NCI-H345 (cell line): ENCODE data around the gene OBP2A.
A peak's percentile ranks its signal among the peaks of the same experiment; 100 is the strongest.

ENCODE experiments used
- DNase-seq: peaks from one replicate; lab custom pipeline; 2025; lab: John Stamatoyannopoulos, UW

OBP2A gene

DNA sequence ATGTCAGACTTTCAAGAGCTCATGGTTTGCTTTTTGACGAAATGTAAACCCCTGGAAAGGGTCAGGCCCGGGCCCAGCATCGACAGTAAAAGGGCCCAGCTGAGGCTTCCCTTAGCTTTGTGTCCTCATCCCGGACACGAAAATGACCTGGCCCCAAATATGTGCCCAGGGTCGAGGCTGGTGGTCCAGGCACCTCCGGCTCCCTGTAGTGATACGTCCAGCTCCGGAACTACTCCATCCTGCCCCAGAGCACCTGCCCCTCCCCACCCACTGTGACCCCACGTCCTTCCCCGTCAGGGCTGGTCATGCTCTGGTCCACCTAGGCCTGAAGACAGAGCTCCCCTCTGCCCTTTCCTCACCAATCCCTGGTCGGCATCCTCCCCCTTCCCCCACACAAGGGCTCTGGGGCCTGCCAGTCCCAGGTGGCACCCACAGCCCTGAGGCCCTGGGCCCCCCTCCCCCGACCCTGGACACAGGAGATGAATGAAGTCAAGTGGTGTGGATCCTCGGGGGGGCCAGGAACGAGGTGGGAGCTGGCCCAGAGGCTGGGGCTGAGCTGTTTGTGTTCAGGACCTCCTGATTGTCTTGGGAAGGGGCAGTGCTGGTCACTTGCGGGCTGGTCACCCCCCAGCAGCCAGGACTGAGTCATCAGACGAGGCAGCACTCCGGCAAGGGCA, 6.2 kb downstream of the OBP2A start:
- DNase-seq = no peak

DNA sequence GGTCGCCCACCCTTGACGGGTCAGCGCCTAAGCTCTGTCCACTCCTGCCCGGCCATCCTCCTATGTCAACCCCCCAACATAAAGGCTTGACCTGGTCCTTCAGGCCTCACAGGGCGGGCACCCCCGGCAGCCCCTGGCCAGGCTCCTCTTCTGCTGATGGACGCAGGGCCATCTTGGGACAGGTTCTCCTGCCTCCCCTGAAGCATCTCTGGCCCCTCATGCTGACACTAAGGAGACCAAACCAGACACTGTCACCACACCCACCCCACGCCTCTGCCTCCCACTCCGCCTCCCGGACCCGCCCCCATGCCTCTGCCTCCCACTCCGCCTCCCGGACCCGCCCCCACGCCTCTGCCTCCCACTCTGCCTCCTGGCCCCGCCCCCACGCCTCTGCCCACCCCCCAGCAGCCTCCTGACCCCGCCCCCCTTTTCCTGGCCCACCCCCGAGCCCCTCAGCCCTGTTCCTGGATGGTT, 6.8 kb downstream of the OBP2A start:
- DNase-seq = no peak

DNA sequence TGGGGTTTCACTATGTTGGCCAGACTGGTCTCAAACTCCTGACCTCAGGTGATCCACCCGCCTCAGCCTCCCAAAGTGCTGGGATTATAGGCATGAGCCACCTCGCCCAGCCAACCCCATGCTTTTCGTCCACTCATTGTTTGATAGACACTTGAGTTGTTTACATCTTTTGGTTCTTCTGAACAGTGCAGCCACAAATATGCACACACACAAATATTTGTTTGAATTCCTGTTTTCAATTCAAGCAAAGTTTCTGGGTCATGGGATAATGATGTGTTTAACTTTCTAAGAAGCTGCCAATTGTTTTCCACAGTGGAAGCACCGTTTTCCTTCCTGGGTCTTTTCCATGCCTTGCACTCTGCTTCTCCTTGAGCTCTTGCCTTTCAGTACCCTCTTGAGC, 8.8 kb downstream of the OBP2A start:
- DNase-seq = no peak

DNA sequence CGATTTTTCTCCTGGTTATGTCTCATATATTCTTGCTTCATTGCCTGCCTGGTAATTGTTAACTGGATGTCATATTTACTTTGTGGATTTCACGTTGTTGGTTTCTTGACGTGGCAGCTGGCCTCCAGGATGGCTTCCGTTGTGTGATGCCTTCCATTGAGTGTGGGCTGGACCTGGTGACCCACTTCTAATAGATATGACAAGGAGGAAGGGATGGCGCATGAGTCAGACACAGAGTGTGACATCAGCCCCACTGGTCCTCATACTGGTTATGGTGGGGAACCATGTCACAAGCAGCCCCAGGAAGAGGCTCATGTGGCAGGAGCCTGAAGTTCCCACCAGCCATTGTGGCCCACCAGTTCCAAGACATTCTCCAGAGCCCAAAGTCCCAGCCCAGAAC, 9.3 kb downstream of the OBP2A start:
- DNase-seq = no peak

DNA sequence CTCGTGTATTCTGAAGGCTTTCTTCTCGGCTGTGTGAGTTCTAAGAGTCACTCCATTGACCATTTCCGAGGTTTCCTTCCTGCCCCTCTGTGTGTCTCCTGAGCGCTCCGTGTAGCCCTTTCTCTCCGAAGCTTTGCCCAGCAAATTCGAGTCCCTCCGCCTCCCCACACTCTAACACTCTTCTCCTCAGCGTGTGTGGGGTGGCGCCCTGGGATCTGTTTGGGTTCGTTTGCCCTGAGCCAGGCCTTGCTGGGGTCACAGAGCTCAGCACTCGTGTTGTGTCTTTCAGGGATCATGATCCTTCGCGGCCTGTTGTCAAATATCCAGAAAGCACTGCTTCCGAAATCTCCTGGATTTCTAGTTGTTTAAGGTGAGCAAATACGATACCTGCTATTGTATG, 10.0 kb downstream of the OBP2A start:
- DNase-seq = no peak

DNA sequence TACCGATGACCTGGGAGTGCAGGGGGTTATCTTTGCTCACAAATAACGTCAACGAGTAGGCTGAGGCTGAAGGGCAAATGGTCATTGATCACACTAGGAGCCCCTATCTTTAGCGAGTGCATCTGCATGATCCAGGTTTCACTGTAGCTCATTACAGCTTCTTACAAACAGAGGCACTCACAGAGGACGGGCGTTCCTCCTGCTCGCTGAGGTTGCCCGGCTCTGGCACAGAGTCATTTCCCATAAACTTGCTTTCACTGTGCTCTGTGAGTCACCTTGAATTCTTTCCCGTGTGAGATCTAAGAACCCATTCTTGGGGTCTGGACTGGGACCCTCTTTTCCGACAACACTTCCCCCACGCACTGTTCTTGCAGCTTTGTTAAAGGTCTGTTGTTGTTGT, 13.7 kb downstream of the OBP2A start:
- no peak for DNase-seq

DNA sequence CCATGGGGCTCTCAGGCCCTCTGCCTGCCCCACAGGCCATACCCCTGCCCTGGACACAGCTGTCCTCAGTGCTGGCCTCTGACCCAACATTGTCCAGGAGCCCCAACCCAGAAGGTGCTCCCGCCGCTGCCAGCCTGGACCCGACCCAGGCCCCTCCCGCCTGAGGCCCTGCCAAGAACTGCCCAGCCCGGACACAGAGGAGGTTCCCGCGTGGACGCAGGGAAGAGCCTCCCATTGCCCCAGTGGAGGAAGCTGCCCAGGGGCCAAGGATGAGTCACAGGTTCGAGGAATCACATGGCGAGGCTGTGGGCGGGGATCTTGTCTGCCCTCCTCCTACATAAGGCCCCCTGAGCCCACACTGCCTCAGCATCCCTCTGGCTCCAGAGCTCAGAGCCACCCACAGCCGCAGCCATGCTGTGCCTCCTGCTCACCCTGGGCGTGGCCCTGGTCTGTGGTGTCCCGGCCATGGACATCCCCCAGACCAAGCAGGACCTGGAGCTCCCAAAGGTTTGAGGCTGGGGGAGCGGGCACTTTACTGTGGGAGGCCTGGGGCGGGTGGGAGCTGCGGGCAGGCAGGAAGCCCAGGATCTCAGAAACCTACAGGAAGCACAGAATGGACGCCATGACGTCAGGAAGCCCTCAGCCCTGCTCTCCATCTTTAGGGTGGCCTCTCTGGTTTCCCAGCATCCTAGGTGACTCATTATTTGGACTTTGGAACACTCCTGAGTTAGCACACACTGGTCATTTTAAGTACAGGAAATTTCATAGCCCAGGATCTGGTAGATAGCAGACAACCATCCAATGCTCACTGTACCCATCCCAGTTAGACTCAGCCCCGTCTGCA, 15.7 kb downstream of the OBP2A start, which contains the start of gene PAEP:
PAEP (plus strand) TSS at position 366 of the 844 bp plus-strand sequence.
- DNase-seq = no peak

DNA sequence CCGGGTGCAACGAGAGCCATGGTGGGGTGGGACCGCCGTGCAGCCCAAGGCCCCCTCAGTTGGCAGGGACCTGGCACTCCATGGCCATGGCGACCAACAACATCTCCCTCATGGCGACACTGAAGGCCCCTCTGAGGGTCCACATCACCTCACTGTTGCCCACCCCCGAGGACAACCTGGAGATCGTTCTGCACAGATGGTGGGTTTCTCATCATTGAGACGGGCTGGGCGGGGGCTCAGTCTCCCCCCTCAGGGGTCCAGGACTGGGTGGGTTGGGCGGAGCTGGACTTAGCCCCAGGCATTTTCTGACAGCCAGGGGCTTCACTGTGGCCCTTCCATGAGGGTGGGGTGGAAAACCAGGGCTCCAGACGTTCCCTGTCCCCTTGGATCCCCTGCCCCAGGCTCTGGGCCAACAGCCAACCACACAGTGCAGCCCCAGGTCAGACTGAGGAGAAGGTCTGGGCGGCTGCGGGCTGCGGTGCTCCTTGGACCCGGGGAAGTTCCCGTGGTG, 16.4 kb downstream of the OBP2A start:
- DNase-seq = no peak

DNA sequence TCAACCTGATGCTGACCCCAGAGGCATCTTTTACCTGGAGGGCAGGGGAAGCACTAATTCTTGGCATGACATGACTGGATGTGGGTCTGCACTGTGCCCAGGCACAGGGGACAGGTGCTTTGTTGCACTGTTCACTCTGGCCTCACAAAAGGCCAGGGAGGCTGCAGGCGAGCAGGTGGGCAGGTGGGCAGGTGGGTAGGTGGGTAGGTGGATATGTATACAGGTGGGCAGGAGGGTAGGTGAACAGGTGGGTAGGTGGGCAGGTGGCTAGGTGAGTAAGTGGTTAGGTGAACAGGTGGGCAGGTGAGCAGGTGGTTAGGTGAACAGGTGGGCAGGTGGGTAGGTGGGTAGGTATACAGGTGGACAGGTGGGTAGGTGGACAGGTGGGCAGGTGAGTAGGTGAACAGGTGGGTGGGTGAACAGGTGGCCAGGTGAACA, 17.1 kb downstream of the OBP2A start:
- DNase-seq = no peak

DNA sequence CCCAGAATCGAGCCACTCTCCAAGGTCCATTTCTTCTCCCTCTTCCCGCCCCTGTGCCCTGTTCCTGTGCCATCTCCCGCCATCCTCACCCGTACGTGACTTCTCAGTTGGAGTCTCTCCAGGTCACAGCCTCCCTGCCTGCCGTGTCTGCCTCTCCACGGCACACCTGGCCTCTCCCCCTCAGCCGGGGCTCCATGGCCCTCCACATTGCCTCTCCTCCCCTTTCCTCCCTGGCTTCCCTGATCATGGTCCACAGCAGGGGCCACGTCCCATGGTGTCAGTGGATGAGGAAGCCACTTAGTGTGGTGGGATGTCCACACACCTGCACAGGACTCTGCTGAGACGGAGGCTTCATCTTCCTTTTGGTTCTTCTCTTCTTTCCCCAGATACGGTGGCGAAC, 17.9 kb downstream of the OBP2A start:
- no peak for DNase-seq

DNA sequence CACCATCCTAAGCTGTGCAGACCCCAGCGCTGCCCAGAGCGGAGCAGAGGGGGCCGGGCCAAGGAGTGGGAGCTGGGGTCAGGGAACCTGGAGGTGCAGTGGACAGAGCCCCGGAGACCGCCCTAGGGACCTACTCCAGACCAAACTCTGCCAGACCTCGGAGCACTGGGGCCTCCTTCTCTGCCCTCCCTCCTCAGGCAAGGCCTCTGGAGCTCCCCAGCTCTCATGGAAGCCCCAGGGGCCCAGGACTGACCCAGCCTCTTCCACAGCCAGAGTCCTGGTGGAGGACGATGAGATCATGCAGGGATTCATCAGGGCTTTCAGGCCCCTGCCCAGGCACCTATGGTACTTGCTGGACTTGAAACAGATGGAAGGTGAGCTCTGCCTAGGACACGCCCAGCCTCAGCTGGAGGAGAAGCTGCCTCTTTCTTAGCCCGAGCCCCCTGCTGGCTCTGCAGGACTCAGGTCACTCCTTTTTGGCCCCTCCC, 19.3 kb downstream of the OBP2A start:
- DNase-seq = no peak

DNA sequence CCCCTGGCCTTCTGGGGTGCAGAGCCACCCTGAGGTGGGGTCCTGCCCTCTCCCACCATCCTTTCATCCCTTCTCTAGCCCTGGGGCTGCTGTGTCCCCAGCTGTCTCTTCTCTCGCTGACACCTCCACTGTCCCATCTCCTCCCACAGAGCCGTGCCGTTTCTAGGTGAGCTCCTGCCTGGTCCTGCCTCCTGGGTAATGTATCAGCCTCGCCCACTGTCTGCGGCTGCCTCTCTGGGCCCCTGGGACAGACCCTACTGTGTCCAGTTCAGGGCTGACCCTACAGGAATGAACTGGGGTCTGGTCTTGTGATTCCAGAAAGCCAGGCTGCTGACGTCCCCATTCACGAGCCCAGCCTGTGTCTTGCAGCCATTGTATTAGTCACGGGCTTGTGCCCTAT, 19.7 kb downstream of the OBP2A start:
- DNase-seq = no peak

DNA sequence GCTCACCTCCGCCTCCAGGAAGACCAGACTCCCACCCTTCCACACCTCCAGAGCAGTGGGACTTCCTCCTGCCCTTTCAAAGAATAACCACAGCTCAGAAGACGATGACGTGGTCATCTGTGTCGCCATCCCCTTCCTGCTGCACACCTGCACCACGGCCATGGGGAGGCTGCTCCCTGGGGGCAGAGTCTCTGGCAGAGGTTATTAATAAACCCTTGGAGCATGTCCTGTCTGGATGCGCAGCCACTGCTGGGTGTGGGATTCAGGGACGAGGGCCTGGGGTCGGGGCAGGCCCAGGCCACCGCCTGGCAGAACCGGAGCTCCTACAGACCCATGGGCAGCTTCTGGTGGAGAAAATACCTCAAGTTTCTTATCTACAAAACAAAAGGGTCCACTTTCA, 20.6 kb downstream of the OBP2A start:
- DNase-seq = no peak

DNA sequence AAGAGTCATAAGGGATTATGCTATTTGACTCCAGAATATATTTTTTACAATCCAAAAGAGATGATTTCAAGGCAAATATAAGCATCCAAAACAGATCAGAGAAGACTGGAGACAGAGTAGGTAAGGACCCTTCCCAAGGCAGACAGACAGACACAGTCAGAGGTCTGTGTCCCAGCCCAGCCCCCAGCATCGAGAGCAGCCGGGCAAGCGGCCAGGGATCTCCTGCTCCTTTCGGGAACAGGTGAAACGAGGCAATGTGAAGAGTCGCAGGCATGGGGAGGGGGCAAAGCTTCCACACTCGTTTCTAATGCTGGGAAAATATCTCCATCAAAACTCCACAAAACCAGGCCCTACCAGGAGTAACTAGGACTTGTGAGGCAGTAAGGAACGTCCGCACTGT, 21.4 kb downstream of the OBP2A start:
- peak; percentile 42 for DNase-seq

DNA sequence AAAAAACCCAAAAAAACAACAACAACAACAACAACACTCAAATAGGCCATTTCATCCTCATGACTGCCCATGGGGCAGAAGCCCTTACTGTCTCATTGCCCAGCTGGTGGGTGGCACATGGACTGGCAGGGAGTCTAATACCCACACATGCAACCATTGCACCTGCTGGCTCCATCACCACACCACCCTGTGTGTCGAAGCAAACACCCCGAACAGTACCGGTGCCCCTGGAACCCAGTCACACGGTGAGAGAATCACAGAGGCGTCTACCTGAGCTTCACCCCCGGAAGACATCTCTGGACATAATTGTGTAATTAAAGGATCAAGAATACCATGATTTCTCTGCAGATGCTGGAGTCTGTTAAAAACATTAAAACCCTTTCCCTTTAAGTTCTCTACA, 22.1 kb downstream of the OBP2A start:
- no peak for DNase-seq

DNA sequence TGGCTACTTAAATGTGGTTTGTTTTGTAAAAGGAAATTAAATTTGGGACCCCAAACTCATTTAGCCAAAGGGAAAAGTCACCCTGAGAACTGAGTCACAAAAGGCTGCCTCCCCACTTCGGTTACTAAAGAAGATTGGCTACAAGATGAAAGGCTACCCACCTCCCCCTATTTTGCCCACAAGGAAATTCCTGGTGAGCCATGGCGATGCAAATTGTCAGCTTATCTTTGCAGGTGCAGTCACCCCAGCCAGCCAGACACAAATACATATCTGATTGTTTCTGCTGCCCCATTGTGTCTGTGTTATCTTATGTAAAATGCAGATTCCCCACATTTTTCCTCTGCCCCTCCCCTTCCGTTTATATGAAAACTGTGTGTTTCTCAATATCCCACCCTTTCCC, 24.5 kb downstream of the OBP2A start:
- DNase-seq = no peak

DNA sequence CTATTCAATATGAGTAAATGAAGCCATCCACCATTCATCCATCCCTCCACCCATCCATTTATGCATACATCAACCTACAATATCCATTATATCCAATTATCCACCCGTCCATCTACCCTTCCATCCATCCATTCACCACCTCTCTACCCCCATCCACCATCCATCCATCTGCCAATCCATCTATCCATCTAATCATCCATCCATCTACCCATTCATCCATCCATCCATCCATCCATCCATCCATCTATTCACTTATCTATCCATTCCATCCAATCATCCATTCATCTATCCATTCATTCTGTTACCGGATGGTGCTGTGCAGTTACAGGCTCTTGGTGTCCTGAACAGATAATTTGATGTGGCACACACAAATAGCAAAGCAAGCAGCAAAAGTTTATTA, 26.3 kb downstream of the OBP2A start:
- DNase-seq = no peak

DNA sequence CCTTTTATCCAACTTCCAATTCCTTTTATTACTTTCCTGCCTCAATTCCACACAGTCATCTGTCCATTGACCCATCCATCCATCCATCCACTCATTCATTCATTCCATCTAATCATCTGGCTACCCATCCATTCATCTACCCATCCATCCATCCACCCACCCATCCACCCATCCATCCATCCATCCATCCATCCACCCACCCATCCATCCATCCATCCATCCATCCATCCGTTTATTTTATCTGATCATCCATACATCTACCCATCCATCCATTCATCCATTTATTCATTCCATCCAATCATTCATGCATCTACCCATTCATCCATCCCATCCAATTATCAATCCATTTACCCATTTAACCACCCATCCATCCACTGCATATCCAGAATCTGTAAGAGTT, 27.2 kb downstream of the OBP2A start:
- DNase-seq = no peak

DNA sequence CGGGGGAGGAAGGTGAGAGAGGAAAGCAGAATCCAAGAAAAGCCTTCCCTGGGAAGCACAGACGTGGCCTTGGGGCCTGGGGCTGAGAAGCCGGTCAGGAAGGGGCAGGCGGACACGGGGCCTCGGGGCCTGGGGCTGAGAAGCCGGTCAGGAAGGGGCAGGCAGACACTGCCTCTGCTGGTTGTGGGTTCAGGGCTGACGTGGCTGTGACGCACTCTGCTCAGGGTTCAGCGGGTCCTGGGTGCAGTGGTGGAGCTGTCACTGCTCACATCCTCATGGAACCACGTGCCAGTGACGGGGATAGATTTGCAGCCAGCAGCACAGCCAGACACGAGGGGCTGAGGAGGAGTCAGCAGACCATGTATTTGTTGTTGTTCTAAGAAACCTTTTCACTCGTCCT, 28.4 kb downstream of the OBP2A start:
- no peak for DNase-seq

DNA sequence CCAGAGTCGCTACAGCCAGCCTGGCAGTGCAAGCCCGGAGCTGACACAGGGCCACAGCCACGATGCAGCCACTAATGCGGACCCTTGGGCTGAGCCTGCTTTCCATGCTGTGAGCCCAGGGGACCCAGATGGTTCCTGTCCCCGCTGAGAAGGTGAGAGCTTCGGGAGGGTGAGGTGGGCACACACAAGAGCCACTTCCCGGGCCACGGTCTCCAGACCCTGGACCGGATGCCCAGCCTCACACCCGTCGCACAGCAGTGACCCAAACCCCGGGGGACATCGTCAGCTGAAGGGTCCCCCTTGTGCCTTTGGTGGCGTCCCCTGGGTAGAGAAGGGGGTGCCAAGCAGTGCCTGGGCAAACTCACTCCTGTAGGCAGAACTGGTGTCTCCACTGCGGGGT, 29.0 kb downstream of the OBP2A start:
- DNase-seq = no peak

DNA sequence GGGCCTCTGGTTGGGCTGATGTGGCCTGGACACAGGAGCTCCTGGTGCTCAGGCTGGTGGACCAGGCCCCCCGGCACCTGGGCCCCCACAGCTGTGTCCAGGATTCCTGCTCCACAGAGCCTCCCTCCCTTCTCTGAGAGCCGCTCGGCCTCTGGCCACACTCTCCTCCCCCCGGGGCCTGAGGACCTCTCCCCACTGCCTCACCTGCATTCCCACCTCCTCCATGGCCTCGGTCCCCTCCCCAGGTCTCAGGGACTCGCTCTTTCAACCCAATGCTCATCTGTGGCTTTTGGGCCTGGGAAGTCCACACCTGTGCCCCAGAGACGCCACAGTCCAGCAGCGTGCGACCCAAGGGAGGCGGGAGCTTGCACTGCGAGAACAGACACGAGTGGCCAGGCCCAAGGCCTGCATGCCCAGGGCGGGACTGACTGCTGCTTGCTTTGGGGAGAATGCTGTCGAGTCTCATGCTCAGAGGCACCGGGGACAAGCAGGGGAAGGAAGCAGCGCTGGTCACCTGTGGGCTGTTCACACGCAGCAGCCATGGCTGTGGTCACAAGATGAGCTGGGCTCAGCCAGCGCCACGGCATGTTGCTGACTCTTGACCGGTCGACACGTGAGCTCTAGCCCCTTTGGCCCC, 30.2 kb downstream of the OBP2A start:
- no peak for DNase-seq

DNA sequence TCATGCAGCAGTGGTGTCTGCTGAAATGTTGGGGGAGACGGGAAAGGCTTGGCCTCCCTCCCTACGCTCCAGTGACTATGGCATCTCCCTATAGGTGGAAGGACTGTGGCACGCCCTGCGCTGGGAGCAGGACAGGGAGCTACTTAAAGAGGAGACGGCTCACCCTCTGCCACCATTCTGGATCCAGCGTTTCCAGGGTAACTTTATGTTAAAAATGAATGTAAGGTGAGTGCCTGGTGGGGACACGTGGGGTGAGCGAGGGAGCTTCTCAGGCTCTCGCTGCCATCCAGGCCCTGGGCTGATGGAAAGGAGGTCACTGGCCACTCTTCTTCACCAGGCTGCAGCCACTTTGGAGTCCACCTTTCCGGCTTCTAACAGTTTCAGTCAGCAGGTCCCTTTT, 31.3 kb downstream of the OBP2A start:
- DNase-seq = no peak

DNA sequence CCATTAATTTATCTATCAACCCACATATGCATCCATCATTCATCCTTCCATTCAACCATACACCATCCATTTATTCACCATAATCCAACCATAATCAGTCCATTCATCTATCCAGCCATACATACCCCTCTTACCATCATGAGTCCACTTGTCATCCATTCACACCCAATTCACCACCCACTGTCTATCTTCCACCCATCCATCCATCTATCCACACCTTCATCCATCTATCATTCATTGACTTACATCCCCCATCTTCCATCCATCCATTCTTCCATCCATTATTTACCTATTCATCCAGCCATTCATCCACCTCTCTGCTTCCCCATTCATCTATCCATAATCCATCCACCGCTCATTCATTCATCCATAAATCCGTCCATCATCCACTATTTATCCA, 33.4 kb downstream of the OBP2A start:
- DNase-seq = no peak
